ENCODE results near the gene NRP2.

Gene NRP2

GRCh38 chr2:205808486-205809121, 126.3 kb downstream of the NRP2 start:
- no peaks in the 10 kb centered on the region for H4K20me1 ChIP-seq (ENCODE audit: insufficient read depth)
- H3K4me1 ChIP-seq (ENCODE audit: low read depth, poor library complexity, severe bottlenecking): no peaks in the 10 kb centered on the region
- H3K79me2 ChIP-seq (ENCODE audit: insufficient read depth, low read depth): no peaks in the 10 kb centered on the region
- no peak overlapping the region for H3K9ac ChIP-seq
- H3K27me3 ChIP-seq (ENCODE audit: insufficient read depth, low read depth): no peaks in the 10 kb centered on the region
- H3K4me2 ChIP-seq: no peak overlapping the region
- no peaks in the 10 kb centered on the region for H3K36me3 ChIP-seq (ENCODE audit: insufficient read depth)
- TF ChIP-seq, protein P1, sequence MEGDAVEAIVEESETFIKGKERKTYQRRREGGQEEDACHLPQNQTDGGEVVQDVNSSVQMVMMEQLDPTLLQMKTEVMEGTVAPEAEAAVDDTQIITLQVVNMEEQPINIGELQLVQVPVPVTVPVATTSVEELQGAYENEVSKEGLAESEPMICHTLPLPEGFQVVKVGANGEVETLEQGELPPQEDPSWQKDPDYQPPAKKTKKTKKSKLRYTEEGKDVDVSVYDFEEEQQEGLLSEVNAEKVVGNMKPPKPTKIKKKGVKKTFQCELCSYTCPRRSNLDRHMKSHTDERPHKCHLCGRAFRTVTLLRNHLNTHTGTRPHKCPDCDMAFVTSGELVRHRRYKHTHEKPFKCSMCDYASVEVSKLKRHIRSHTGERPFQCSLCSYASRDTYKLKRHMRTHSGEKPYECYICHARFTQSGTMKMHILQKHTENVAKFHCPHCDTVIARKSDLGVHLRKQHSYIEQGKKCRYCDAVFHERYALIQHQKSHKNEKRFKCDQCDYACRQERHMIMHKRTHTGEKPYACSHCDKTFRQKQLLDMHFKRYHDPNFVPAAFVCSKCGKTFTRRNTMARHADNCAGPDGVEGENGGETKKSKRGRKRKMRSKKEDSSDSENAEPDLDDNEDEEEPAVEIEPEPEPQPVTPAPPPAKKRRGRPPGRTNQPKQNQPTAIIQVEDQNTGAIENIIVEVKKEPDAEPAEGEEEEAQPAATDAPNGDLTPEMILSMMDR (conservative IDR thresholded peaks at IDR 0.05; ENCODE audit: low read depth, low read length): no peak
- H2AFZ ChIP-seq (ENCODE audit: low read depth): no peak overlapping the region
- no peak overlapping the region for H3K4me3 ChIP-seq (IDR thresholded peaks at IDR 0.05; ENCODE audit: insufficient read depth, low read depth, low read length)
- H3K27ac ChIP-seq: no peak overlapping the region

DNA sequence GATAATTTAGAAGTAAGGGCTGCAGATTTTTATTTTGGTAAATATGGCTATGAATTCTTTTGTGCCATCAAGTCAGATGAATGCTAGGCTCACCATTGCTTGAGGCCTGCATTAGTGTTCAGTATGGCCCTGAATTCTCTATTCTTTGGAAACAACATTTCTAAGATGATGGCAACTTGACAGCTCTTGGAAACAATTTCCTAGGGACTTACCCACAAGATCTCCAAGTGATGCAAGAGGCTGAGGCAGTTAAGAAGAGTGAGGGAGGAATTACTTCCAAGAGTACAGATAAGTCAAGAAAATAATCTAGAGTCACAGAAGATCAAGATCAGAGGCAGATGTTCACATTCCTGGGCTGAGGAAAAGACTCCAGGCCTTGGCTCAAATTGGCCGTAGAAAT, 129.1 kb downstream of the NRP2 start:
- no peaks in the 10 kb centered on the region for H3K79me2 ChIP-seq (ENCODE audit: insufficient read depth, low read depth)
- no peak overlapping the region for H3K4me3 ChIP-seq (IDR thresholded peaks at IDR 0.05; ENCODE audit: insufficient read depth, low read depth, low read length)
- H3K9ac ChIP-seq: no peak overlapping the region
- no peaks in the 10 kb centered on the region for H4K20me1 ChIP-seq (ENCODE audit: insufficient read depth)
- TF ChIP-seq, protein P1 (conservative IDR thresholded peaks at IDR 0.05; ENCODE audit: low read depth, low read length): no peak
- H3K27me3 ChIP-seq (ENCODE audit: insufficient read depth, low read depth): no peaks in the 10 kb centered on the region
- H3K27ac ChIP-seq: no peak overlapping the region
- no peak overlapping the region for H3K4me2 ChIP-seq
- no peak overlapping the region for H2AFZ ChIP-seq (ENCODE audit: low read depth)
- H3K4me1 ChIP-seq (ENCODE audit: low read depth, poor library complexity, severe bottlenecking): no peaks in the 10 kb centered on the region
- H3K36me3 ChIP-seq (ENCODE audit: insufficient read depth): no peaks in the 10 kb centered on the region

GRCh38 chr2:205814039-205814364, 131.7 kb downstream of the NRP2 start:
- no peaks in the 10 kb centered on the region for H3K36me3 ChIP-seq (ENCODE audit: insufficient read depth)
- no peaks in the 10 kb centered on the region for H3K79me2 ChIP-seq (ENCODE audit: insufficient read depth, low read depth)
- no peak overlapping the region for H3K4me3 ChIP-seq (IDR thresholded peaks at IDR 0.05; ENCODE audit: insufficient read depth, low read depth, low read length)
- H3K27me3 ChIP-seq (ENCODE audit: insufficient read depth, low read depth): no peaks in the 10 kb centered on the region
- H4K20me1 ChIP-seq (ENCODE audit: insufficient read depth): no peaks in the 10 kb centered on the region
- no peak overlapping the region for H3K27ac ChIP-seq
- H3K4me1 ChIP-seq (ENCODE audit: low read depth, poor library complexity, severe bottlenecking): no peaks in the 10 kb centered on the region
- H2AFZ ChIP-seq (ENCODE audit: low read depth): no peak overlapping the region
- no peak overlapping the region for H3K9ac ChIP-seq
- TF ChIP-seq, protein P1 (conservative IDR thresholded peaks at IDR 0.05; ENCODE audit: low read depth, low read length): no peak
- H3K4me2 ChIP-seq: no peak overlapping the region

- Histone ChIP-seq H3K27ac (no peak overlapping the region), H3K4me3 (IDR thresholded peaks at IDR 0.05; ENCODE audit: insufficient read depth, low read depth, low read length) (no peak overlapping the region), H2AFZ (ENCODE audit: low read depth) (no peak overlapping the region), H3K4me2 (no peak overlapping the region), H3K9ac (no peak overlapping the region), H3K36me3 (ENCODE audit: insufficient read depth) (no peaks in the 10 kb centered on the region), H3K4me1 (ENCODE audit: low read depth, poor library complexity, severe bottlenecking) (no peaks in the 10 kb centered on the region), H3K79me2 (ENCODE audit: insufficient read depth, low read depth) (no peaks in the 10 kb centered on the region), H4K20me1 (ENCODE audit: insufficient read depth) (no peaks in the 10 kb centered on the region), H3K27me3 (ENCODE audit: insufficient read depth, low read depth) (no peaks in the 10 kb centered on the region)
- TF ChIP-seq, protein P1 (conservative IDR thresholded peaks at IDR 0.05; ENCODE audit: low read depth, low read length): no peak
Measured at GRCh38 chr2:205815673-205816072, 133.4 kb downstream of the NRP2 start.

All from KMS-11 (cell line).